ENCODE data around the gene APC2.

GRCh38 chr19:1491114-1491848 lies 41.4 kb downstream of the APC2 start, which contains the start of gene REEP6:
- TF ChIP-seq CTCF (IDR thresholded peaks at IDR 0.05) (no peak), POLR2A (IDR thresholded peaks at IDR 0.05) (no peak)

Data from lower leg skin (tissue), 3 donors.